Activated CD8-positive, alpha-beta T cell treated with anti-CD3 and anti-CD28 coated beads for 36 hours (primary cell): Measurements from ENCODE around the gene SCARB2. TPM values are rescaled to one million over a fixed set of nuclear protein-coding genes. Genes with fewer than 3 reads are reported as not detected.

ENCODE experiments used
- ATAC-seq: fragments of 200-7000 bp; cut with Tn5 transposase; one replicate; pipeline ENCODE4 v1.10.0; 2021; ENCODE audit warnings: mild to moderate bottlenecking, moderate library complexity
- CTCF ChIA-PET: fragments of 350-600 bp; sonication (Branson Sonifier 250); formaldehyde crosslinking; loops from one replicate; lab custom pipeline; 2021; ENCODE audit warnings: antibody characterized with exemption; lab: Charles Lee
- POLR2A ChIA-PET: fragments of 350-600 bp; sonication (Branson Sonifier 250); formaldehyde crosslinking; loops from one replicate; lab custom pipeline; 2021; ENCODE audit warnings: antibody characterized with exemption; lab: Charles Lee
- DNase-seq: peaks from one replicate; pipeline ENCODE4 v3.0.0-alpha.2; 2020
- H3K27ac Mint-ChIP-seq: one replicate; pipeline ENCODE4 v1.8.0; 2021; ENCODE audit warnings: mild to moderate bottlenecking, mixed read lengths
- H3K27me3 Mint-ChIP-seq: one replicate; pipeline ENCODE4 v1.8.0; 2021; ENCODE audit warnings: mixed read lengths
- H3K36me3 Mint-ChIP-seq: one replicate; pipeline ENCODE4 v1.8.0; 2021; ENCODE audit warnings: low read depth, mixed read lengths
- H3K4me1 Mint-ChIP-seq: one replicate; pipeline ENCODE4 v1.8.0; 2021; ENCODE audit warnings: low read depth, mixed read lengths
- H3K4me3 Mint-ChIP-seq: one replicate; pipeline ENCODE4 v1.8.0; 2021; ENCODE audit warnings: mild to moderate bottlenecking, moderate library complexity, mixed read lengths
- H3K9me3 Mint-ChIP-seq: one replicate; pipeline ENCODE4 v1.8.0; 2021; ENCODE audit warnings: mixed read lengths
- CTCF ChIP-seq: fragments of 200-600 bp; IDR thresholded peaks from one replicate; pipeline ENCODE4 v1.8.0; 2022; ENCODE audit warnings: antibody characterized with exemption, mild to moderate bottlenecking
- intact Hi-C: fragments of 100-400 bp; cut with micrococcal nuclease; formaldehyde crosslinking; loops from one replicate; pipeline ENCODE4 v1.10.0; 2022
- total RNA-seq, 2 experiments: library from RNA; stranded (reverse); gene quantifications; one replicate each; pipeline ENCODE4 v1.2.3, GENCODE V29; 2021

SCARB2 gene
- total RNA-seq, 2 experiments from 2014 or later, result 2.6 to 3.1 TPM

- ATAC-seq, result no peak
- no peak overlapping the region for H3K27ac Mint-ChIP-seq
- CTCF ChIA-PET, result interaction anchor here (5.8 kb wide), 1 partner anchor 16 kb away, joined by 37 read pairs; no protein-coding TSS in a partner anchor
Measured at GRCh38 chr4:76196376-76196775, 17.2 kb downstream of the SCARB2 start.

GRCh38 chr4:76195326-76195725 is 18.3 kb downstream of the SCARB2 start:
- no peak for ATAC-seq
- peaks cover 29% of the 10 kb centered on the region for H3K36me3 Mint-ChIP-seq
- H3K27ac Mint-ChIP-seq, result no peak overlapping the region
- no peak for DNase-seq
- intact Hi-C loops, result no loop called here
- CTCF ChIA-PET, result no interaction called here
- no peaks in the 10 kb centered on the region for H3K27me3 Mint-ChIP-seq
- no peak for TF ChIP-seq CTCF
- H3K4me3 Mint-ChIP-seq, result no peak overlapping the region
- H3K4me1 Mint-ChIP-seq, result peaks cover 35% of the 10 kb centered on the region
- POLR2A ChIA-PET, result no interaction called here
- H3K9me3 Mint-ChIP-seq, result peaks cover 8% of the 10 kb centered on the region

More at GRCh38 chr4:76196376-76196775, 17.2 kb downstream of the SCARB2 start:
- no peak for TF ChIP-seq CTCF
- DNase-seq, result no peak
- intact Hi-C loops, result no loop called here
- Mint-ChIP-seq H3K4me3 (no peak overlapping the region), H3K36me3 (peaks cover 25% of the 10 kb centered on the region), H3K9me3 (peaks cover 6% of the 10 kb centered on the region), H3K4me1 (peaks cover 45% of the 10 kb centered on the region), H3K27me3 (no peaks in the 10 kb centered on the region)
- POLR2A ChIA-PET, result no interaction called here

GRCh38 chr4:76194325-76194724 is 19.3 kb downstream of the SCARB2 start:
- no peak for TF ChIP-seq CTCF
- ChIA-PET POLR2A (no interaction called here), CTCF (interaction anchor here (1.5 kb wide), 1 partner anchor 15 kb away, joined by 8 read pairs; no protein-coding TSS in a partner anchor)
- no peaks in the 10 kb centered on the region for H3K27me3 Mint-ChIP-seq
- peaks cover 8% of the 10 kb centered on the region for H3K9me3 Mint-ChIP-seq
- peaks cover 29% of the 10 kb centered on the region for H3K36me3 Mint-ChIP-seq
- H3K4me3 Mint-ChIP-seq, result no peak overlapping the region
- peaks cover 26% of the 10 kb centered on the region for H3K4me1 Mint-ChIP-seq
- intact Hi-C loops, result no loop called here
- DNase-seq (no peak), ATAC-seq (no peak)
- H3K27ac Mint-ChIP-seq, result no peak overlapping the region

- H3K9me3 Mint-ChIP-seq, result peaks cover 8% of the 10 kb centered on the region
- H3K4me3 Mint-ChIP-seq, result no peak overlapping the region
- POLR2A ChIA-PET, result no interaction called here
- H3K27ac Mint-ChIP-seq, result no peak overlapping the region
- intact Hi-C loops, result no loop called here
- peaks cover 29% of the 10 kb centered on the region for H3K36me3 Mint-ChIP-seq
- no peaks in the 10 kb centered on the region for H3K27me3 Mint-ChIP-seq
- H3K4me1 Mint-ChIP-seq, result peaks cover 7% of the 10 kb centered on the region
- DNase-seq (no peak), ATAC-seq (no peak)
- no peak for TF ChIP-seq CTCF
- CTCF ChIA-PET, result no interaction called here
Measured at GRCh38 chr4:76192236-76192635, 21.4 kb downstream of the SCARB2 start.

- Mint-ChIP-seq H3K9me3 (peaks cover 8% of the 10 kb centered on the region), H3K4me1 (no peaks in the 10 kb centered on the region), H3K4me3 (no peak overlapping the region), H3K27me3 (no peaks in the 10 kb centered on the region), H3K36me3 (peaks cover 21% of the 10 kb centered on the region), H3K27ac (no peak overlapping the region)
- intact Hi-C loops, result no loop called here
- CTCF ChIA-PET, result interaction anchor here (1.1 to 3.4 kb wide), 2 partner anchors 9 to 856 kb away, joined by 3 to 33 read pairs; no protein-coding TSS in a partner anchor
- POLR2A ChIA-PET, result interaction anchor here (1.5 to 1.9 kb wide), 2 partner anchors 9 to 10 kb away, joined by 3 to 5 read pairs; no protein-coding TSS in a partner anchor
- DNase-seq (no peak), ATAC-seq (no peak)
- no peak for TF ChIP-seq CTCF
Measured at GRCh38 chr4:76188557-76188956, 25.1 kb downstream of the SCARB2 start.
